ENCODE results near the gene RUVBL1.

DNA sequence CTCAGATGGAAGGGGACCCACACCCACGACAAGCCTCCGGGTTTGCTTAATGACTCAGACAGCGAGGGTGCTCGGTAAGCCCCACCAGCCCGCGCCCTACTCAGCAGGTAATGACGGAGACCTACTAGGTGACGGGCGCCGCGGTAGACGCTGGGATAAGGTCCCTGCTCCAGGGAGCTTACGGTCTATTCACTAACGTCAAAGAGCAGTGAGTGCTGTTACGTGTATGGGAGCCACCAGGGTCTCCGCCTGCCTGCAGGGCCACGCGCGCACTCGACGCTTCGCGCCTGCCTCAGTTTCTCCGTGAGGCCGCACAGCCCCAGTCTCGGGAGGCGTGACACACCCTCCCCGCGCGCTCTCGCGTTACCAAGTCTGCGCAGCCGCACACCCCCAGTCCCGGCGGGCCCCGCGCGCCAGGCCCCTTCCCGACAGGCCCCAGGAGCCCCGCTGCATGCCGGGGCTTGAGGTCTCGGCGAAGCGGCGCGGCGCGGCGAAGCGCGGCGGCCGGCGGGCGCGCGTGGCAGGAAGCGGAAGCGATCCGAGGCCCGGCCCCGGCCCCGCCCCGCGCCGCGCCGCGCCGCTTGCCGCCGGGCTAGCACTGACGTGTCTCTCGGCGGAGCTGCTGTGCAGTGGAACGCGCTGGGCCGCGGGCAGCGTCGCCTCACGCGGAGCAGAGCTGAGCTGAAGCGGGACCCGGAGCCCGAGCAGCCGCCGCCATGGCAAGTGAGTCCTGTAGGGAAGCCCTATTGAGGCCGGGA, 71.6 kb downstream of the RUVBL1 start, which contains the start of gene SEC61A1:
- no peak for TF ChIP-seq EZH2phosphoT487 (IDR thresholded peaks at IDR 0.05; ENCODE audit: borderline replicate concordance, low read length)
- TF ChIP-seq, protein P1, sequence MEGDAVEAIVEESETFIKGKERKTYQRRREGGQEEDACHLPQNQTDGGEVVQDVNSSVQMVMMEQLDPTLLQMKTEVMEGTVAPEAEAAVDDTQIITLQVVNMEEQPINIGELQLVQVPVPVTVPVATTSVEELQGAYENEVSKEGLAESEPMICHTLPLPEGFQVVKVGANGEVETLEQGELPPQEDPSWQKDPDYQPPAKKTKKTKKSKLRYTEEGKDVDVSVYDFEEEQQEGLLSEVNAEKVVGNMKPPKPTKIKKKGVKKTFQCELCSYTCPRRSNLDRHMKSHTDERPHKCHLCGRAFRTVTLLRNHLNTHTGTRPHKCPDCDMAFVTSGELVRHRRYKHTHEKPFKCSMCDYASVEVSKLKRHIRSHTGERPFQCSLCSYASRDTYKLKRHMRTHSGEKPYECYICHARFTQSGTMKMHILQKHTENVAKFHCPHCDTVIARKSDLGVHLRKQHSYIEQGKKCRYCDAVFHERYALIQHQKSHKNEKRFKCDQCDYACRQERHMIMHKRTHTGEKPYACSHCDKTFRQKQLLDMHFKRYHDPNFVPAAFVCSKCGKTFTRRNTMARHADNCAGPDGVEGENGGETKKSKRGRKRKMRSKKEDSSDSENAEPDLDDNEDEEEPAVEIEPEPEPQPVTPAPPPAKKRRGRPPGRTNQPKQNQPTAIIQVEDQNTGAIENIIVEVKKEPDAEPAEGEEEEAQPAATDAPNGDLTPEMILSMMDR (IDR thresholded peaks at IDR 0.05; ENCODE audit: low read depth, low read length, poor library complexity, severe bottlenecking), result no peak

Data from DOHH2 (cell line).